ENCODE measurements around the gene CASP9. TPM values are rescaled to one million over a fixed set of nuclear protein-coding genes. Genes with fewer than 3 reads are reported as not detected.

CASP9 gene
- total RNA-seq, 1 experiment from 2014 or later, result 15.9 TPM

- H4K8ac ChIP-seq (replicated peaks; ENCODE audit: insufficient read length, low read depth, low read length), result no peak overlapping the region
- H3K14ac ChIP-seq (ENCODE audit: insufficient read depth, low read length), result no peak overlapping the region
- H2AFZ ChIP-seq (ENCODE audit: low read length), result no peak overlapping the region
- DNase-seq, result no peak
- Mint-ChIP-seq H3K27ac (peak overlapping the region in 1 of 3 experiments; percentile 49; a peak in 1 of 7 replicates), H3K4me1 (peaks cover 12 to 26% of the 10 kb centered on the region in 2 experiments), H3K9me3 (peaks cover 3% of the 10 kb centered on the region in 2 experiments; a peak in 3 of 5 replicates), H3K4me3 (no peak overlapping the region; a peak in 1 of 5 replicates), H3K27me3 (ENCODE audit: low read depth) (no peaks in the 10 kb centered on the region), H3K36me3 (ENCODE audit: insufficient read depth in 1 of 3, low read depth in 3 of 3) (peaks cover 4 to 37% (median 5%) of the 10 kb centered on the region in 3 experiments)
- no peaks in the 10 kb centered on the region; the same call in 1 of the 2 replicates for H3K4me1 ChIP-seq (ENCODE audit: insufficient read depth, low read length)
- H3K79me2 ChIP-seq (ENCODE audit: insufficient read depth, low read length), result no peaks in the 10 kb centered on the region
- no peak overlapping the region for H3K18ac ChIP-seq (ENCODE audit: insufficient read length, low read depth, low read length)
- no peak for TF ChIP-seq CTCF (conservative IDR thresholded peaks at IDR 0.05)
- no peak overlapping the region for H2BK20ac ChIP-seq (ENCODE audit: low read depth, low read length, poor library complexity, severe bottlenecking)
- H3K79me1 ChIP-seq (ENCODE audit: insufficient read depth, low read depth, low read length, poor library complexity, severe bottlenecking), result no peaks in the 10 kb centered on the region
- H2BK12ac ChIP-seq (ENCODE audit: insufficient read length, low read depth, low read length), result no peak overlapping the region
- no peak overlapping the region for H2BK15ac ChIP-seq (ENCODE audit: low read depth, low read length)
- H3K27me3 ChIP-seq (ENCODE audit: insufficient read depth, low read length), result no peaks in the 10 kb centered on the region
- H3K4ac ChIP-seq (ENCODE audit: low read depth, low read length), result no peak overlapping the region
- H4K5ac ChIP-seq (ENCODE audit: insufficient read length, low read depth, low read length), result no peak overlapping the region
- no peaks in the 10 kb centered on the region for H3K23me2 ChIP-seq (ENCODE audit: insufficient read length, low read depth, low read length, poor library complexity, severe bottlenecking)
- H3K56ac ChIP-seq (ENCODE audit: insufficient read length, low read depth, low read length), result no peak overlapping the region
- H3K9ac ChIP-seq (ENCODE audit: extremely low read depth, insufficient read length, low read length), result no peak overlapping the region
- H3K27ac ChIP-seq (ENCODE audit: insufficient read length, low read depth, low read length), result no peak overlapping the region
- H2BK5ac ChIP-seq (ENCODE audit: insufficient read length, low read length), result no peak overlapping the region
- H2BK120ac ChIP-seq (ENCODE audit: low read depth, low read length, poor library complexity, severe bottlenecking), result no peak overlapping the region
- H4K91ac ChIP-seq (ENCODE audit: insufficient read length, low read depth, low read length), result no peak overlapping the region
- H3K9me3 ChIP-seq (ENCODE audit: control insufficient read depth, low read depth, low read length), result no peaks in the 10 kb centered on the region
- no peaks in the 10 kb centered on the region for H4K20me1 ChIP-seq (ENCODE audit: control insufficient read depth, insufficient read depth, insufficient read length)
- H3T11ph ChIP-seq (ENCODE audit: low read length), result no peak overlapping the region
- no peak overlapping the region for H3K23ac ChIP-seq (ENCODE audit: insufficient read length, low read depth, low read length)
- H2AK5ac ChIP-seq (ENCODE audit: insufficient read length, low read length), result no peak overlapping the region
- WGBS (ENCODE audit: extremely low coverage, insufficient read length, low lambda C conversion rate), result no CpG with 5 or more reads among the region's 19 CpGs
- H3K4me2 ChIP-seq (ENCODE audit: insufficient read depth, insufficient read length, low read length), result no peak overlapping the region
These were observed 23.5 kb downstream of the CASP9 start for GRCh38 chr1:15500184-15501178.
